Prostate gland (tissue), 2 donors: ENCODE results near the gene RBM15.

Source experiments
- CTCF ChIP-seq, 4 experiments: fragments of 200-600 bp in 2 of 4; fragments of 450-650 bp in 2 of 4; sonication (generic) in 2 of 4; IDR thresholded peaks; 1 replicate in 3 of 4; 2 replicates in 1 of 4; pipeline ENCODE4 v1.5.1; 2016 to 2019; ENCODE audit warnings: antibody characterized with exemption in 4 of 4, mild to moderate bottlenecking in 2 of 4, moderate library complexity in 2 of 4
- POLR2A ChIP-seq: fragments of 450-650 bp; IDR thresholded peaks from one replicate; pipeline ENCODE4 v1.6.1; 2016; ENCODE audit warnings: antibody characterized with exemption, mild to moderate bottlenecking

DNA sequence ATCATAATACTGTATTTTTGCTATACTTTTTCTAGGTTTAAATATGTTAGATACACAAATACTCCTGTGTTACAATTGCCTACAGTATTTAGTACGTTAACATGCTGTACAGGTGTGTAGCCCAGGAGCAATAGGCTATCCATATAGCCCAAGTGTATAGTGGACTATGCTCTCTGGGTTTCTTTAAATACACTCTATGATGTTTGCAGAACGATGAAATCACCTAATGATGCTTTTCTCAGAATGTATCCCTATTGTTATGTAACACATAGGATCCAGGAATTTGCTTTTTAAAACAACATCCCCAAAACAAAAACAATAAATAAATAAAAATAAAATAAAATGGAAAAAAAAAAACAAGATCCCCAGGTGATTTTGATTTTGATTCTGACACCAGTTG is 18.1 kb upstream of the RBM15 start:
- TF ChIP-seq CTCF (IDR thresholded peaks at IDR 0.05): no peak
- no peak for TF ChIP-seq POLR2A
